Stimulated activated CD8-positive, alpha-beta memory T cell treated with anti-CD3 and anti-CD28 coated beads, Interleukin-15, amount 100 ng/mL, for 1 hour (primary cell): Measurements from ENCODE around the gene PKN1.
"Not testable (repeated sequence)": the region's sequence is repeated elsewhere in the genome, so short reads cannot be mapped to it uniquely, and the experiment has no call there.

Experiments
- DNase-seq: peaks from one replicate; pipeline ENCODE4 v3.0.0-alpha.2; 2020; ENCODE audit warnings: low read depth

The PKN1 gene

DNA sequence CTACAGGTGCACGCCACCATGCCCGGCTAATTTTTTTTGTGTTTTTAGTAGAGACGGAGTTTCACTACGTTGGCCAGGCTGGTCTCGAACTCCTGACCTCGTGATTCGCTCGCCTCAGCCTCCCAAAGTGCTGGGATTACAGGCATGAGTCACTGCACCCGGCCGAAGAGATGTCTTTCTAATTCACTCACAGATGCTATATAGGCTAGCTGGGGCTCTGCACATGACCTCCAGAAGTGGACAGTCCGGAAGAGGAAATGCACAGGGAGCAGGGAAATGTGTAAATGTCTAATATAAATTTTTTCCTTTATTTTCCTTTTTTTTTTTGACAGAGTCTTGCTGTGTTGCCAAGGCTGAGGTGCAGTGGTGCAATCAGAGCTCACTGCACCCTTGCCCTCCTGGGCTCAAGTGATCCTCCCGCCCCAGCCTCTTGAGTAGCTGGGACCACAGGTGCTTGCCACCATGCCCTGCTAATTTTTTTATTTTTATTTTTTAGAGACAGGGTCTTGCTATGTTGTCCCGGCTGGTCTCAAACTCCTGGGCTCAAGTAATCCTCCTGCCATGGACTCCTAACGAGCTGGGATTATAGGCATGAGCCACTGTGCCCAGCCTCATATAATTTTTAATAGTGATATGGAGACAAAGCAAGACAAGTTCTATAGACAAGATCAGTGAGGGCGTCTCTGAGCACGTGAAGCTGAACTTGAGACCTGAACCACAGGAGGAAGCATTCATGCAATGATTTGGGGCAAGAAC, 54.4 kb downstream of the PKN1 start:
- no peak for DNase-seq

DNA sequence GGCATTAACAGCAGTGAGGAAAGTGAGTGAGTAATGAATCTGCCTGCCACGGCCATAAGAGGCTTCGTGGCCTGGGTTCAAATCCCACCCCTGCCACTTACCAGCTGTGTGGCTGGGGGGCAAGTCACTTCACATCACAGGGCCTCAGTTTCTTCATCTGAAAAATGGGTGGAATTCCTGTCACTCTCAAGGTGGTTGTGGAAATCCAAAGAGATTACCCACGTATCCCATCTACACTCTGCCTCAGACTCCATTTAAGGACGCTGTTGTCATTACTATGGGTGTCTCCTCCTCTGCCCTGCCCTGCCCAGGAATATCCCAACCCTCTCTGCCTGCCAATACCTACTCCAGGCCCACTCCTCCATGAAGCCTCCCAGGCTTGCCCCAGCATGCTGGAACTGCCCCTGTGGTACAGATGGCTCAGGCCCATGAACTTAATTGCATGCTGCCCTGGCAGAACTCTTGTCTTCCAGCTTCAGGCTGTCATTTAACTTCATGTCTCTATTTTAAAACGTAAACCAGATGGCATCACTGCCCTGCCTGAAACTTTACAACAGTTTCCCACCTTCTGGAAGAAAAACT, 59.7 kb downstream of the PKN1 start:
- no peak for DNase-seq

DNA sequence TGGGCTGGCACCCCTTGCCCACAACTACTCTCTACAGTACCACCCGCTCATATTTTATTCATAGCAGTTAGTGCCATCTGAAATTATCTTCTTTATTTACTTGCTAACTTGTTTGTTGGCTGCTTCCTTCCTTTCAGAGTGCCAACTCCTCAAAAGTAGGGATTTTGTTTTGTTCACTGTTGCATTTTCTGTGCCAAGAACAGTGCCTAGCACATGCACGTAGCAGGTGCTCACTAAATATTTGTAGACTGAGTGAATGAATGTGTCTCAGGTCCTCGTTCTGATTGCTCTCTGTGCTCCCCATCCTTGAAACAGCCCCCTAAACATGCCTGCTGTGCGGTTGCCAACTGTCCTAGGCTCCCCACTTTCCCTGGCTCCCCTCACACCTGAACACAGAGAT, 61.3 kb downstream of the PKN1 start:
- no peak for DNase-seq

DNA sequence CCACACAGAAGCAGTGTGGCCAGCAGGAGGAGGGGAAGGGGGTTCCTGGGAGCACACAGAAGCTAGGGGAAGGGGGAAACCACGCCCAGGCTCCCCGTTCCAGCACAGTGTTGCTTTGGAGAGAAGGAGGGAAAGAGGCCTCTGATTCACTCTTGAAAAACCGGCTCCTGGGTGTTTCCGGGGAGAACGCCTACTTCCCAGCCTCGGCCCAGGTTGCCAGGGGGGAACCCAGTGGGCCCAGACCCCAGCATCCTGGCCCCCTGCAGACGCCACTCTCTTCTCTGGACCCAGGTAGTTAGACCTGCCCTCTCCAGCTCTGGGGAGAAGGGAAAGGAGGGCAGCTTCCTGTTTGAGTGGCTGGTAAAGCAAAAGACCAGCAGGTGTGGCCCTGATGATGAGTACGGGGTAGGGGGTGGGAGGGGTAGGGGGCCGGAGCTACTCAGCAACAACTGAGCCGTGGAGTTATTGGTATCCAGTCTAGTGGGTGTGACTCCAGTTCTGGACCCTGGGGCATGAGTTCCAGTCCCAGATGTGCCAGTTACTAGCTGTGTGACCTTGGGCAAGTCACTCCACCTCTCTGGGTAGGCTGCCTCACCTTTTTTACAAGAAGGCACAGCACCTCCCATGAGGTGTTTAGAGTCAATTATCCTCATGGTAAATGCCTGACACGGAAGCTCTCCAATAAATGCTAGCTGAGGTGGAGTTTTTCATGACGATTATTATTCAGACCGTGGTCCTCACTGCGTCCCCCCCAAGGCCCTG, 62.0 kb downstream of the PKN1 start:
- no peak for DNase-seq

DNA sequence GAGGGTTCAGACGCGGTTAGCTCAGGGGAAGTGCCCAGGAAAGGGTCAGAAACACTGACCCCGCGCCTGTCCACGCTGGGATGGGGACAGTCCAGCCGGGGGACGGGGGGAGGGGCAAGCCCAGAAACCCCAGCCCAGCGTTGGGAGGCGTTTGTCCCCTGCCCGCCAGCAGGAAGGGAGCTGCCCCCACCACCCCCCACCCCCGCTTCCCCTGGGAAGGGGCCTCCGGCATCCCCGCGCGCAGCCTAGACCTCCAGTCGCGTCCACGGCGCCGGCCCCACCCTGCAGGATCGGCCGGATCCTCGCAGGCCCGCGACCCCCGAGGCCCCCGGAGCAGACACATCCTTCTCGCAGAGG, 62.5 kb downstream of the PKN1 start:
- DNase-seq, result no peak

DNA sequence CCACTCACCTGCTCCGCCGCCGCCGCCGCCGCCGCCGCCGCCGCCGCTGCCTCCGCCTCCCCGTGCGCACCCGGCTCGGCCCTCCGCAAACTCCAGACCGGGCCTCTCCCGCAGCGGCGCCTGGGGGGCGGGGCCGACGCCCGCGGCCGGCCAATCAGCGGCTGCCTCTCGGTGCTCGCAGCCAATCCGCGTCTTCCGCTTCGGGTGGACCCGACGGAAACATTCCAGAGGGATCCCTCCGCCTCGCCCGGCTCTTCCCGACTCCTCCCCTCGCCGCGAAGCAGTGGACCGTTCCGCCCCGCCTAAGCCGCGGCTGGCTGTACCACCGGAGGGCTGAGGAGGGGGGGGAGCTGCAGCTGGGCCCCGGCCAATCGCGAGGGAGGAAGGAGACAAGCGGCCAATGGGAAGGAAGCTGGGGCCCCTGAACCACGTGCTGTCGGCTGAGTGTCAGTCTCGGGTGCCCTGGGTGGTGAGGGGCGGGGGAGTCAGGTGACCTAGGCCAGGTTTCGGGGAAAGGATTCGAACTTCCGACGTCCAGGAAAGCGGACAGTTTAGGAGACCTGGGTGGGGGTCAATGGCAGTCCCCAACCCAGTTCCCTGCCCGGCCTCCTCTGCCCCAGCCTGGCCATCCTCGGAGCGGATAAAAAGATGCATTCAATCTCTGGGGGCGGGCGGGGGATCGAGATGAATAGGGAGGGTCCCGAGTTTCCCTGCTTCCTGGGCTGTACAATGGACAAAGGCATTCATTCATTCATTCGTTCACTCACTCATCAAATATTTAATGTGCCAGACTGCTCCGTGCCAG, 63.1 kb downstream of the PKN1 start, which contains the start of gene GIPC1:
GIPC1 (minus strand) TSS at position 99 of the 805 bp plus-strand sequence. CDS start 13,151 bp downstream, outside the sequence.
- peak; percentile 56 for DNase-seq

DNA sequence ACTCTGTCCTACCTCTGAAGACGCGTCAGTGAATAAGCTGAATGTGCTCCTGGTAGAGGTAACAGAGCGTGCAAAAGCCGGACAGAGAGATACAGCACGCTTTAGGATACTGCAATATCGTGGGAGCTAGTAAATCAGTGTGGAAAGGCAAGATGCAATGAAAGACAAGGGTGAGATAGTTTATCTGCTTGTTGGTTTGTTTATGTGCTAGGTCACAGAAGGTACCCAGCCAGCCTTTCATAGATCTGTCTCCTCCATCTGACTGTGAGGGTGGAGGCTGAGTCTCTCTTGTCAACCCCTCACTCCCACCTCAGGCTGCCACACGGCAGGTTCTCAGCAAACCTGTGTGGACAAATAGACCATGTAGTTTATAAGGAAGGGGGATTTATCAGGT, 63.7 kb downstream of the PKN1 start:
- DNase-seq, result no peak

DNA sequence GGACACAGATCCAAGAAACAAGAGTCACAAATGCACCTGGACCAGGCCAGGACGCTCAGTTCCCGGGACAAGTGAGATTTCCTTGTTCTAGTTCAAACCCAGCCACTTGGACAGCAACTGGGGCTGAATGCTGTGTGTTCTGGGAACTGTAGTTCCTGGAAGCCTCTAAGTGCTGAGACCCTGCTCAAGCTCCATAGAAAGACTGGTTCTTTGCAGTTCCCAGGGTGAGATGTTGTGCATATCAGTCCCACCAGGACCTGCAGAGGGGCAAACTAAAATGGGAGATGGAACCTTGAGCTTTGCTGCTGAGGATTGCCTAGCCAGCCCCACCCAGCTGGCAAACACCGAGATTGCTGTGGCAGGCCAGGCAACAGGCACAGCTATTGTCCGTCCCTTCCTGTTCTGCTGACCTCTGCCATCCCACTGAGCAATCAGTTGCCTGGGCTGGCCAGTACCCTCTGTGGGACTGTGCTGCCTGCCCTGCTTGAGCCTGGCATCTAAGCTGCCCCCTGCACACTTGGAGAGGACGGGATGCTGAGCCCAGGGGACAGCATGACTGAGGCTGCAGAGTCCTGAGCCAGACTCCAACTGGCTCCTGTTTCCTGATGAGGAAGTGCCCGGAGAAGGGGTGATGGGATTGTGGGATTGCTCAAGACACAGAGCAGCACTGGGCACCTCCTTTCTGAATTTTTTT, 64.3 kb downstream of the PKN1 start:
- no peak for DNase-seq

DNA sequence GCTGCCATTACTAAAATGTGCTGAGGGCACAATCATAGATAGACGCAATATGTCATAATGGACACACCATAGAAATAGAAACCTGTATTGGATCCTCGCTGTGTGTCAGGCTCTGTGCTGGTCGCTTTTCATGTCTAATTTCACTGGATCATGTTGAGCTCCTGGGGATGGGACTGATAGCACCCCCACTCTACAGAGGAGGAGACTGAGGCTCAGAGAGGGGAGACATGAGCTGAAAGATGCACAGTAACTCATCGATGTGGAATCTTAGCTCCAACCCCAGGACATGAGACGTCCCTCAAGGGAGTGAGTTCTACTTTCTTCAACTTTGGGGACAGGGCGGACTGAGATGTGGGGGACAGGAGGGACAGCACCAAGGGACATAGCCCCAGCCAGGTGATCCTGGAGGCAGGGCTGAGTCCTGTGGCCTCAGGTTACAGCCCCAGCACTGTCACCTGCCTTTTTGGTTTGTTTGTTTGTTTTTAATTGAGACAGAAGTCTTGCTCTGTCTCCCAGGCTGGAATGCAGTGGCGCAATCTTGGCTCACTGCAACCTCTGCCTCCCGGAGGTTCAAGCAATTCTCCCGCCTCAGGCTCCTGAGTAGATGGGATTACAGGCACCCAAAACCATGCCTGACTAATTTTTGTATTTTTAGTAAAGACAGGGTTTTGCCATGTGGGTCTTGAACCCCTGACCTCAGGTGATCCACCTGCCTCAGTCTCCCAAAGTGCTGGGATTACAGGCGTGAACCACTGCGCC, 69.4 kb downstream of the PKN1 start:
- DNase-seq, result no peak

DNA sequence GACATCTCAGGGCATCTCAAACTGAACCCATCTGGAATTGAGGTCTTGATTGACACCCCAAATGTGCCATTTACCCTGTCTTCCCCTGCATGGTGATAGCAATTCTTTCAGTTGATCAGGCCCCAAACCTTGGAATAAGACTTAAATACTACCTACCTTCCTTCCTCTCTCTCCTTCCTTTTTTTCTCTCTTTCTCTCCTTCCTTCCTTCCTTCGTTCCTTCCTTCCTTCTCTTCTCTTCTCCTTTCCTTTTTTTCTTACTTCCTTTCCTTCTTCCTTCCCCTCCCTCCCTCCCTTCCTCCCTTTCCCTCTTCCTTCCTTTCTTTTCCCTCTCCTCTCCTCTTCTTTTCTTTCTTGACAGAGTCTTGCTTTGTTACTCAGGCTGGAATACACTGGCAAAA, 70.2 kb downstream of the PKN1 start:
- DNase-seq, result no peak

DNA sequence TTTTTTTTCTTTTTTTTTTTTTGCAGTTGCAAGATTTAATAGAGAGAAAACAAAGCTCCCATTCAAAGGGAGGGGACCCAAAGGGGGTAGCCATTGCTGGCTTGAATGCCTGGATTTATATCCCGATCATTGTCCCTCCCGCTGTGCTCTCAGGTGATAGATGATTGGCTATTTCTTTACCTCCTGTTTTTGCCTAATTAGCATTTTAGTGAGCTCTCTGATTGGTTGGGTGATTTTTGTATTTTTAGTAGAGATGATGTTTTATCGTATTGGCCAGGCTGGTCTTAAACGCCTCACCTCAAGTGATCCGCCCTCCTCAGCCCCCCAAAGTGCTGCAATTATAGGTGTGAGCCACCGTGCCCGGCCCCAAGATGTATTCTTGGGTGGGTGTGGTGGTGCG, 71.5 kb downstream of the PKN1 start:
- DNase-seq, result not testable (repeated sequence)

DNA sequence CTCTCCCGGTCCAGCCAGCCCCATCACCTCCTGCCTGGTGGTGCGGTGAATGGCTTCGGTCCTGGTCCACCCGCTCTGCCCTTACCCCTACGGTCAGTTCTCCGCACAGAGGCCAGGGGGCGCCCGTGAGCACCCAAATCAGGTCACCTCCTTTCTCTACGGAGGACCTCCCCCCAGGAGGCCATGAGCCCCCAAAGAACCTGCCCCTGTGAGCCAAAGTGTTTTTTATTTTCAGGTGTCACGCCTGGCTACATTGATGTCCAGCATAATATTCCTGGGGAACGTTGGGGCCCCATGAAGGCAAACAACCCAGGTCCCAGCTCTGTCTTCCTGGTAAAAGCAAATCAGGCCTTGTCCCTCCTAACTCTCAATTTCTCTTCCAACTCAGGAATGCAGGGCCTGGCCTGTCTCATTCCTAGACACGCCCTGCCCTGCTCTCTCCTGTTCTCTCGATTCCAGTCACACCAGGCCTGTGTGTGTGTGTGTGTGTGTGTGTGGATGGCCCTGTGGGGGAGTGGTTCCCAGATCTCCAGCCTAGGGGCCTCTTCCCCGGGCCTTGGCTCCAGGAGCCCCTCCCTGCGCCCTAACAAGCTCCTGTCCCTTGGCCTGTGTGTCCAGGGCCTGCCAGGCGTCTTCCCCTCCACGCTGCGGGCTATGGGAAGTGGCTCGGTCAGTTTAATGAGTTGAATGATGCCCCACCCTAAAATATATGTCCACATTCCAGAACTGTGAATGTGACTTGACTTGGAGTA, 72.6 kb downstream of the PKN1 start:
- DNase-seq, result peak; percentile 43

DNA sequence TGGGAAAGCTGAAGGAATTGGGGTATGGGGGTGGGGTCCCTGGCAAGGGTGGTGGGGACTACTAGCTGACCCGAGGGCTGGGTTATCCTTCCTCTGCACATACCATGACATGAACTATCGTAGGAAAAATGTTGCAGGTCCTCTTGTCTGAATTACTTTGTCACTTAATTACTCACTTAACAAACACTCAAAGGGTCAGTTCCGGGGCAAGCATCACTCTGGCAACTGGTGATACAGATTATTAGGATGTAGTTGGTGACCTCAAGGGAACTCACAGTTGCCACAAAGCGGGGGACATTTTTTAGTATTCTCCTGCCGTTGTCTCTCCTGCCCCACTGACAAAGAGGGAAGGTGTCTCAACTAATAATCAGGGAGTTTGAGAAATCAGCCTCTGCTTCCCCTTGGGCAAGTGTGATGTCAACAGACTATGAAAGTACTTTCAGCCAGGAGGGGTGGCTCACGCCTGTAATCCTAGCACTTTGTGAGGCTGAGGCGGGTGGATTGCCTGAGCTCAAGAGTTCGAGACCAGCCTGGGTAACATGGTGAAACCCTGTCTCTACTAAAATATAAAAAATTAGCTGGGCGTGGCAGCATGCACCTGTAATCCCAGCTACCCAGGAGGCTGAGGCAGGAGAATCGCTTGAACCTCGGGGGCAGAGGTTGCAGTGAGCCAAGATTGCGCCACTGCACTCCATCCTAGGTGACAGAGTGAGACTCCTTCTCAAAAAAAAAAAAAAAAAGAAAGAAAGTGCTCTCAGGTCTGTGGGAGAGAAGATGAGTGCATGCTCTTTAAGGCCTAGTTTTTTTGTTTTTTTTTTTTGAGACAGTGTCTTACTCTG, 74.8 kb downstream of the PKN1 start:
- no peak for DNase-seq

DNA sequence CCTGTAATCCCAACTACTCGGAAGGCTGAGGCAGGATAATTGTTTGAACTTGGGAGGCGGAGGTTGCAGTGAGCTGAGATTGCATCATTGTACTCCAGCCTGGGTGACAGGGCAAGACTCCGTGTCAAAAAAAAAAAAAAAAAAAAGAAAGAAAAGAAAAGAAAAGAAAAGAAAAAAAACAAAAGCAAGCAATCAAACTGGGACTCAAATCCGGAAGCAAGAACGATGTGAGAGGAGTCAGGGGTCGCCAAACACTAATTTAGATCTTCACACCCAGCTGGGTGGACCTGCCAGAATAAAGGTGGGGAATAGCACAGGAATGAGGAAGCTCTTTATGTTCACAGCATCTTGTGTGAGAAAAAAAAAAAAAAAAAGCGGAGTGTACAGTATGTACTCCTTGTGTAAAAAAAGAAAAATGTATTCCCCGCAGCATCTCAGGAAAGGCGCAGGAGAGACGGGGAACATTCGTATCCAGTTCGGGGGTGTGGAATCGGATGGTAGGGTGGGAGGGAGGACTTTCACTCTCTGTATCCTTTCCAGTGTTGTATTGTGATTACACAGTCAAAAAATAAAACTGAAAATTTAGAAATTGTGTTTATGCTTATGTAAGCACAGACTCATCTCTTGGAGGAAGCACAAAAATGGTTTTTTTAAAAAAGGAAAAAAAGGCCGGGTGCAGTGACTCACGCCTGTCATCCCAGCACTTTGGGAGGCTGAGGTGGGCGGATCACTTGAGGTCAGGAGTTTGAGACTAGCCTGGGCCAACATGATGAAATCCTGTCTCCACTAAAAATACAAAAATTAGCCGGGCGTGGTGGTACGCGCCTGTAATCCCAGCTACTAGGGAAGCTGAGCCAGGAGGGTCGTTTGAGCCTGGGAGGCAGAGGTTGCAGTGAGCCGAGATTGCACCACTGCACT, 77.5 kb downstream of the PKN1 start:
- no peak for DNase-seq

DNA sequence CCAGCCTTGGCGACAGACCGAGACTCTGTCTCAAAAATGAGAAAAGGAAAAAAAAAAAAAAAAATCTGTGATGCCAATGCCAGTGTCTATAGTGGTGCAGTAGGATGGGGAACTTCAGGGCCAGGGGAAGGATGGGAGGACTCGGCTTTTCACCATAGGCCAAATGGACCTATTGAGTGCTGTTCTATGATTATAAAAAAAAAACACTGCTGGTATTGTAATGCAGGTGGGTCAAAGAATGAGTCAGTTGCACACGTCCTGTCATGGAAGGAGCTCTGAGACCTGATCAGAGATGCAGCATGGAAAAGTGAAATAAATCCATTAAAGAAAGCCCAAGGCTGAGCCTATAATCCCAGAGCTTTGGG, 78.1 kb downstream of the PKN1 start:
- no peak for DNase-seq

DNA sequence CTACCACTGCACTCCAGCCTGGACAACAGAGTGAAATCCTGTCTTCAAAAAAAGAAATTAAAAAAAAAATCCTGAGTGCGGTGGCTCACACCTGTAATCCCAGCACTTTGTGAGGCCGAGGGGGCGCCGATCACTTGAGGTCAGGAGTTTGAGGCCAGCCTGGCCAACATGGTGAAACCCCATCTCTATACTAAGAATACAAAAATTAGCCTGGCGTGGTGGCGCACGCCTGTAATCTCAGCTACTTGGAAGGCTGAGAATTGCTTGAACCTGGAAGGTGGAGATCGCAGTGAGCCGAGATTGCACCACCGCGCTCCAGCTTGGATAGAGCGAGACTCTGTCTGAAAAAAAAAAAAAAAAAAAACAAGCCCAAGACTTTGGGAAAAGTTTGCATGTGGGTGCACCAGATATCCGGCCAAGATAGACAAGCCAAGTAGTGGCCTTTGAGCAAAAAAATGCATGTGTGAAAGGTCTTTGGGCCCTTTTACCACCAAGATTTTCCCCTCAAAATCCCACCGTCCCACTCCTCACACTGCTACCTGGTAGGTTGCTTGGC, 79.4 kb downstream of the PKN1 start:
- DNase-seq, result no peak

DNA sequence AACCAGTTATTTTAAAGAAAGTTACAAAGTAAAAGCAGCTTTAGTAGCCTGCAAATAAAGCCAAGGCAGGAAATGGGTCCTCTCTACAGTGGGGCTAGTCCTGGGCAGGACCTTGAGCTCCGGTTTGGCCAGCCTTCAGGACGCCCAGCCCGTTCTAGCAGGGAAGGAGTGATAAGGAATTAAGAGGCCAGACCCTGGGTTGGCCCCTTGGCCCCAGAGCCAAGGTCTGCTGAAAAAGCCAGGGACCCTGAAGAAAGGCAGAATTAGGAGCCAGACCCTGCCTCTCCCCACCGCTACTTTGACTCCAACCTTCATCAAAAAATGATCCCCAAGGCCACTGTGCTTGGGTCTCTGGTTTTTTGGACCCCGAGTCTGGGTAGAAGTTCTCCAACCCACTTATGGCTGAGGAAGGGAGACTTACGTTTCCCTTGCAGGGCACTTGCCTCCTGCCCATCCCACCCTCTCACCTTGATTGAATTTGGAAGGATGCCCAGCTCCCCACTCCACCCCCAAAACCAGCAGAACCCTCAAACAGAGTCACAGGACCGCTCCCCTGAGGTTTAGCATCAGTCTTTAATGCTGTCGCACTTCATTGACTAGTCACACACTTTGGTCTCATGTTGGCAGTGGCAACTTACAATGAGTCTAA, 81.2 kb downstream of the PKN1 start:
- no peak for DNase-seq
